H1 (cell line): ENCODE measurements around the gene CTIF. TPM values are rescaled to one million over a fixed set of nuclear protein-coding genes. Genes with fewer than 3 reads are reported as not detected.

Experiments used
- RFX5 ChIP-seq: IDR thresholded peaks from 2 replicates; pipeline ENCODE4 v1.6.1; 2011; ENCODE audit warnings: low read depth, low read length, improper control_type of control experiment, borderline replicate concordance
- polyA plus RNA-seq, 7 experiments: library from polyadenylated mRNA; depleted of rRNA in 3 of 7; stranded (reverse) in 5 of 7; unstranded in 2 of 7; fragments of >200 nt in 5 of 7; fragments of 200-250 nt in 2 of 7; gene quantifications; 1 replicate in 5 of 7; 2 replicates in 1 of 7; 4 replicates in 1 of 7; pipeline versions ENCODE4 v1.2.1 to v1.2.3, GENCODE V29; 2011 to 2013; ENCODE audit warnings: missing spikeins in 2 of 7, mixed read lengths in 2 of 7
- total RNA-seq: library from RNA; stranded (reverse); fragmentation: NEBNext Ultra II Directional; extraction: Animal tissue kit (Norgen Biotek cat#: 25700); gene quantifications from 2 replicates; pipeline ENCODE4 v1.2.1, GENCODE V29; 2021

Gene CTIF
- total and polyA plus RNA-seq, 2 of the 8 experiments (the other 6 are each of a cell fraction or from before 2014, with no cell fraction given), result 9.0 to 17.8 TPM

DNA sequence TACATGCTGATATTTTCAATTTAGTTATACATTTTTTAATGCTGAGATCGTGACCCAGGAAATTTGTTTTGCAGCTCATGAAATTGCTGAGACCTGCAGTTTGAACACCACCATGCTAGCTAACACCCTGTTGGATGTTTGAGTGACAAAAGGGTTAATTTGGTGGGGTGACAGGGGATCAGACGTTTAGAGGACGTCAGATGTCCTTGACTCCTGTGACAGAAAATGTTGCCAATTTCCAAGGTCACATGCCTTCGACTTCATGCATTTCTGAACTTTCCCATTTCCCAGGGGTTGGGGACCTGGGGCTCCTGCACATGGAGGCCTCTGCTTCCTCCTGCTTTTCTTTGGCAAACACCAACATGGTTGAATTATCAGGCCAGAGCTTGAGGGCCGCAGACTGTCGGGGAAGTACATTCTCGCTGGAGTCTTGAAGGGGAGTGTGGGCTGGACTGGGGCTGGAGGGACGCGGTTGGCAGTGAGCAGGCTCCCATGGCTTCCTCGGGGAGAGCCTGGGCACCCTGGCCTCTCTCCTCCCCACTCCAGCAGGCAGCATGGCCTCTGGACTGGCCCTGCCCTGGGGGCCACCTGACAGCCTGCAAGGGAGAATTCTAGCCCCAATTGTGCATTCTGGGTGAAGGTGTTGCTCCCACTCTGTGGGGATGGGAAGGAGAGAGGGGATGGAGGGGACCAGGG is 73.1 kb downstream of the CTIF start (continued):
- no peak for TF ChIP-seq RFX5
